Breast epithelium (tissue), 3 donors: ENCODE results near the gene TTC7B.

Experiments used
- POLR2A ChIP-seq: fragments of 450-650 bp; IDR thresholded peaks from one replicate; pipeline ENCODE4 v1.6.1; 2016; ENCODE audit warnings: antibody characterized with exemption, mild to moderate bottlenecking, moderate library complexity
- POLR2AphosphoS5 ChIP-seq, 3 donors: sonication (generic); formaldehyde crosslinking; IDR thresholded peaks; one replicate each; pipeline ENCODE4 v1.6.1; 2017; ENCODE audit warnings: antibody characterized with exemption in 3 of 3

DNA sequence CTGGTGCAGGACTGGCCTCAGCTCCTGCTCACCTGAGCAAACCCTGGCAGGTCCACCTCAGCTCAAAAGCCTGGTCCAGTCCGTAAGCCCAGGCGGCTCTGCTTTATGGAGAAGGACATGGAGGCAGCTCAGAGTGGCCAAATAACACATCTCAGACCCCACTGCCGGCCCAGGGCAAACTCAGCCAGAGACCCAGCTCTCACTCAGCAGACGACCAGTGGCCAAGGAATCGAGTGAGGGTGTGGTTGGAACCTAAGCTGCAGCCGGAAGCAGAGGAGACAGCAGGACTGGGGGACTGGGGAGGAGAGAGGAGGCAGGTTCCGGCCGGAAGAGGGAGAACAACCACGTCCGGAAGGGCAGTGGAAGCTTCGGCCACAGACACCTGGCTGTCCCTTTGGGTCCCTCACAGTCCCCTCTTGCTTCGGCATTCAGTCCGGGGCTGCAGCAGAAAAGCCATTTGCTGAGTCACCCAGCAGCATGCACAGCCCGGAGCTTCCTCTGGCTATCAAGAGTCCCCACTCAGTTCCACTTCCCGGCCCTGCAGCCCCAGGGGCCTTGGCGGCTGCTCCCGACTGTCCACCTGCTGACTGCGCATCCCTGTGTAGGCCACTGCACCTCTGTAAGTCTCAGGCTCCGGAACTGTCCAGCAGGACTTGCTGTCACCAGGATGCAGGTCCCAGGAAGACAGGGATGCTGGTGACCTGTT, 315.4 kb downstream of the TTC7B start:
- no peak for TF ChIP-seq POLR2A
- TF ChIP-seq POLR2AphosphoS5 (IDR thresholded peaks at IDR 0.05), result no peak
